GM21381 (cell line): ENCODE data around the gene TRH.
"Not testable (repeated sequence)": the region's sequence is repeated elsewhere in the genome, so short reads cannot be mapped to it uniquely, and the experiment has no call there.

Experiments
- ATAC-seq: cut with Tn5 transposase; IDR thresholded peaks from one replicate; pipeline ENCODE4 v1.9.1; 2021; ENCODE audit warnings: mild to moderate bottlenecking, moderate library complexity; ENCODE audit not compliant: unreplicated experiment

Gene TRH

GRCh38 chr3:129962600-129962999, 11.9 kb upstream of the TRH start:
- ATAC-seq: no peak

DNA sequence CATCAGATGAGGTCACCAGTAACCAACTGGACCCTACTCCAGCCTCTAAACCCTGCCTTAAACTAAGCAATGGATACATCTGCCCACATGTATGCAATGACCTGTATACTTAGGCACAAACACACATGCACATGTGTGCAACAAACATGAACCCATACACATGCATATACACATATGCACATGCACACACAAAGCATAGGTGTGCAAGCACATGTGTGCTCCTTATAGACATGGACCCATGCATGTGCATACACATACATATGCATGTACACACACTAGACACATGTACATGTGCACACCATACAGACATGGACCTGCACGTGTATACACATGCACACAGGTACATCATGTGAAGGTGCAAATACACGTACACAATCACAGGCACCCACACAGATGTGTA, 8.6 kb upstream of the TRH start:
- no peak for ATAC-seq

GRCh38 chr3:129966876-129967275, 7.6 kb upstream of the TRH start:
- ATAC-seq: no peak

- ATAC-seq: no peak
Measured at GRCh38 chr3:129967761-129968160, 6.8 kb upstream of the TRH start.

DNA sequence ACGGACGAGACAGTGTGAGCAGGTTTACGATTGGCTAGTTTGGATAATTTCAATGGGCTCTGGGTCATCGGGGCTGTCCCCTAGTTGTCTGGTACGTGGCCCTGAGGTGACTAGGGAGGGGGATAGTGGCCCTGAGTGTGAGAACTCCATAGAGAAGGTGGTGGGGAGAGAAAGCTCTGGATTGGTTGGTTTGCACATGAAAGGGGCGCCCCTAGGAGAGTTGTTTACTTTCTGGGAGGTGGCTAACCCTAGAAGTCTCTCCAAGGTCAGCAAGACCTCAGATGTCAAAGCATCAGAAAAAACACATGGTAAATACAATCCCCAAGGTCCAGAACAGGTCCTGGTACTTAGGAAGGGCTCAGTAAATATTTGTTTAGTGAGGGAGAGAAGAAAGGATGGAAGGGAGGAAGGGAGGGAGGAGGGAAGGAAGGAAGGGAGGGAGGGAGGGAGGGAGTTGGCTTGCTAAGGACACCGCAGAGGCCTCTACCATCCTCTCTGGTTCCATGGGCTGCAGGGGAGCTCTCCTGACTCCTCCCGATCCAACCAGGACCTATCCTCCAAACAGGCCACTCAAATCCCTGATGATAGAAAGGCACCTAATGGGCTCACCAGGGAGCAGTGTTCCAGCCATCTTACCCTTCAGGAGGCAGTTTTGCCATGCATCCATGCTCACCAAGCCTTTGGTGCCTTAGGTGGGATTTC, 3.0 kb upstream of the TRH start:
- ATAC-seq: no peak

DNA sequence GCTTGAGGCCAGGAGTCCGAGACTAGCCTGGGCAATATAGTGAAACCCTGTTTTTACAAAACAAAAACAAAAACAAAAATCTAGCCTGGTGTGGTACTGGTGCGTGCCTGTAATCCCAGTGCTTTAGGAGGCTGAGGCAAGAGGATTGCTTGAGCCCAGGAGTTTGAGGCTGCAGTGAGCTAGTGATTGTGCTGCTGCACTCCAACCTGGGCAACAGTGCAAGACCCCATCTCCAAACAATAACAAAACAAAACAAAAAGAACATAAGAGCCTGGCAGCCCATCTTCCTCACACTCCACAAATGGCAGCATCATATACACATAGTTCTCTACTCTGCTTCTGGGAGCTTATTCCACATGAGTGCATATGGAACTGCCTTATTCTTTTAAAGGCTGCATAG, 2.2 kb upstream of the TRH start:
- no peak for ATAC-seq

DNA sequence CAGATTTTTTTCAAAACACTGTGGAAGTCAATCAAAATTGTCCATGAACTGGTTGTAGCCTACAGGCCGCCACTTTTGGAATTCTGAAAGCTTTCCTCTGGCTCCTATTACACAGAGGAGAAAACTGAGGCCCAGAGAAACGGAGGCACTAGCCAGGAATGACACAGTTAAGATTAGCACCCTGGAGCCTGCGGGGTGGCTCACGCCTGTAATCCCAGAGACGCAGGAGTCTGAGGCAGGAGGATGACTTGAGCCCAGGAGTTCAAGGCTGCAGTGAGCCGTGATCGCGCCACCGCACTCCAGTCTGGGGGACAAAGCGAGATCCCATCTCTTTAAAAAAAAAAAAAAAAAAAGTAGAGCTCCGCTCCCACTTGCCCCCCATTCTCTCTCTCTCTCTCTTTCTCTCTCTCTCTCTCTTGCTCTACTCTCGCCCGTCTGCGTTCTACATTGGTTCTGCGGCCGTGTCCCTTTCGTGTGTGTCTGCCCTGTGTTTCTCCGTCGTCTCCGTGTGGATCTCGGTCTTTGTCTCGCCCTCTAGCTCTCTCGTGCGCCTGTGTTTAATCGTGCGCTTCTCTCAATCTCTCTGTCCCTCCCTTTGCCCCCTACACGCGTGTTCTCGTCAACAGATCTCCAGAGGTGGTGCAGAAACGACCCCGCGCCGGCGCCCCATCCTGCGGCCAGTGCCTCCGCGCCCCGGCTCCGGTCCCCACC, 512 bp upstream of the TRH start:
- no peak for ATAC-seq

DNA sequence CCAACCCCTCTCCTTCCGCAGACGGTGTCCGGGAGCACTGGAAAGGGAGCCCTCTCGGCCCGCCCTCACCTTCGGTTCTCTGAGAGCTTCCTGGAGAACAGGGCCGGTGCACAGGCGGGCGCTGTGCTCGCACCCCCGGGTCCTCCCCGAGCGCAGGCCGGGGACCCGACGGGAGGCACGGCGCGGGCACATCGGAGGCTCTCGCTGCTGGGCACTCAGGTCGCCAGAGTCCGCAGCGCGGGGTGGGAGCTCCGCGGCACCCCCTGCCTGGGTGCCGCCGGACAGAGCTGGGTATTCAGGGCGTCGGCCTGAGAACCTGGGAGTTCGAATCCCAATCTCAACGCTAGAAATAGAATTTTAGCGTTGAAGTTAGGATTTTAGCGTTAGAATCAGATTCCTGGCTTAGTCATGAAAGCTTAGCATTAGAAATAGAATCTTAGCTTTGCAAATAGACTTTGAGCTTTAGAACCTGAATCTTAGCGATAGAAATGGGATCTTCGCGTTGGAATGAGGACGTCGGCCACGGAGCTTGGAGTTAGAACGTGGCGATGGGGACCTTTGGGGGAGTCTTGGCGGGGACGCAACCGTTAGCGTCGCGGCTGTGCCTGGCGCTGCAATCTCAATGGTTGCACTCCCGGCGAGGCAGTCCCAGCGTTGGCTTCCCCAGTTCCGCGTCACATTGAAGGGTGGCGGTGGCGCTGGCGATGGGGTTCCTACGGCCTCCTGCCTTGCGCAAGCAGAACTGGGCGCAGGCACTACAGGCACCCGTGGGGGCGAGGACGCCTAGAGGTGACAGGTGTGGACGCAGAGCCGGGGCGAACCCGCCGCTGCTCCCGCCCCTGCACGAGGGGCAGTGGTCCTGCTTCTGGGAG, 549 bp downstream of the TRH start:
- ATAC-seq: no peak

- ATAC-seq: no peak
Measured at GRCh38 chr3:129975705-129976048, 1.2 kb downstream of the TRH start.

DNA sequence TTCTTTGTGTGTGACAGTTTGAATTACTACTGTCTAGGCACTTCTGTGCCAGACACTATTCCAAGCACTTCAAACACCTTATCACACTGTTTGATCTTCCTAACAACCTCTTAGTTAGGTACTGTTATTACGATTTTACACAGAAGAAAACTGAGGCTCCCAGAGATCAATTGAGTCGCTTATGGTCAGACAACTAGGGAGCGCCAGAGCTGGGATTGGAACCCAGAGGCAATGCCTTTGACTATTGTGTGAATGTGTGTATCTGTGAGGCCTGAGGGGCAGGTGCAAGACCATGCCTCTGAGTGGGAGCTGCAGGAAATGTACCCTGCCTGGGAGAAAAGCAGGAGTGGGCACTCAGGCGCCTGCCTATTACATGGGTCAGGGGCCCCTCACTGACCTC, 1.8 kb downstream of the TRH start:
- ATAC-seq: no peak

DNA sequence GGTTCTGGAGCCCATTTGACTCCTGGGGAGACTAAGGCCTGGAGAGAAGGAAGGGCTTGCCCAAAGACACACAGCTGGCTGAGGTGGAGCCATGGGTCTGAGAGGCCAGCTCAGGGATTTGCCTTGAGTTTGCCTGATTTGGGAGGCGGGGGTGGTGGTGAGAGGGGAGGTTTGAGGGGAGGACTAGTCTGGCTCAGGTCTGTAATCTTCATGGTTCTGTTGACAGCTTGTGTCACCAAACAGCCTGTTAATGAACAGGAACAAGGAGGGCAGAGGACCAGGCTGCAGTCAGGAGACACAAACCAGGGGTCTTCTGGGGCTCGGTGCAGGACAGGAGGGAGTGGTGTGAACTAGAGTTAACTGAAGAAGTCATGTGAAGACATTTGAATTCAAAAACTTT, 3.6 kb downstream of the TRH start:
- ATAC-seq: no peak

DNA sequence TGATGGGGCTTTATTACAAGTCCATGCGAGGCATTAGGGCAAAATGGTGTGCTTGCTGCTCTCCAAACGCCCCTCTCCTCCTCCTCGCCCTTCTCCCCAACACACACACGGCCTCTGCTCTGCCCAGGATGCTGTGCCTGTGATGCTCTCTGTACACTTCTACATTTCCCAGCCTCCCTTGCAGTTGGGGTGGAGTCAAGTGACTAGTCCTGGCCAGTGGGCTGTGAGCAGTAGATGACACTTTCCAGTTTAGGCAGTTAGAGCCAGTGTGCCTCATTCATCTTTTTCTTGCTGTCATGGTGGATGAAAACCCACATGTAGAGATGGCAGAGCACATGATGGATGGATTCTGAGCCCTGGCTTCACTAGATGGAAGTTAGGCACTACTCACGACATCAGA, 5.4 kb downstream of the TRH start:
- no peak for ATAC-seq

GRCh38 chr3:129983561-129983960, 9.0 kb downstream of the TRH start:
- ATAC-seq: no peak

DNA sequence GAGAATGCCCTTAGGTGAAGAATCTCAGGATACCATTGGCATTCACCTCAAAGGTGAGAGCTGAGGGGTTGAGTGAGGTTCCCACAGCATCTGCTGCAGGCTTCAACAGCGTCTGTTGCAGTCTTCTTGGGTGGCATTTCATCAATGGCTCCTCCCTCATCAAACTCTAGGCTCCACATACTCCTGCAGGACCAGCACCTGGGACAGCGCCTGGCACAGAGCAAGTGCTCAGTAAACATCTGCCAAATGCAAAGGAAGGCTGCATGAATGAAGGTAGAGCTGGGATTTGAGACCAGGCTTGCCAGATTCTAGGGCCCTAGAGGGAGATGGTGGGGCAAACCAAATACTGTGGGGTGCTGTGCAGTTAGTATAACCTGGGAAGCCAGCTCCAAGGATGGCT, 9.6 kb downstream of the TRH start:
- no peak for ATAC-seq

GRCh38 chr3:129985113-129985512, 10.6 kb downstream of the TRH start:
- ATAC-seq: no peak

GRCh38 chr3:129988429-129988828, 13.9 kb downstream of the TRH start:
- no peak for ATAC-seq

- no peak for ATAC-seq
Measured at GRCh38 chr3:129989414-129989813, 14.9 kb downstream of the TRH start.

DNA sequence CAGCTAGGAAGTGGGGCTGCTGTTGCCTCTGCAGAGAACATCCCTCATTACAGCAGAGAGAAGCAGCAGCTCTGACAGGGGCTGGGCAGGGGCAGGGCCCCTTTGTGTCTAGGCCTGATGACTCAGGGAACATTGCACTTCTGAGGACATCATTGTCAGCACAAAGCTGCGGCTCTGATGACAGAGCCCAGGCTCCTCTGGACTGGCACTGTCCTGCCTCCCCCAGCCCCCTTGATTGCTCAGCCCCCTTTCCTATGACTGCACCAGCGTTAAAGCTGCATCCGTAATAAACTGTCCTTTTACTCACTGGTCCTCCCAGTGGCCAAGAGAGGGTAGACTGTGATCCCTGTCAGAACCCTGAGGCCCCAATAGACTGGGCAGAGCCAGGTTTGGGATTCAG, 18.3 kb downstream of the TRH start:
- no peak for ATAC-seq

DNA sequence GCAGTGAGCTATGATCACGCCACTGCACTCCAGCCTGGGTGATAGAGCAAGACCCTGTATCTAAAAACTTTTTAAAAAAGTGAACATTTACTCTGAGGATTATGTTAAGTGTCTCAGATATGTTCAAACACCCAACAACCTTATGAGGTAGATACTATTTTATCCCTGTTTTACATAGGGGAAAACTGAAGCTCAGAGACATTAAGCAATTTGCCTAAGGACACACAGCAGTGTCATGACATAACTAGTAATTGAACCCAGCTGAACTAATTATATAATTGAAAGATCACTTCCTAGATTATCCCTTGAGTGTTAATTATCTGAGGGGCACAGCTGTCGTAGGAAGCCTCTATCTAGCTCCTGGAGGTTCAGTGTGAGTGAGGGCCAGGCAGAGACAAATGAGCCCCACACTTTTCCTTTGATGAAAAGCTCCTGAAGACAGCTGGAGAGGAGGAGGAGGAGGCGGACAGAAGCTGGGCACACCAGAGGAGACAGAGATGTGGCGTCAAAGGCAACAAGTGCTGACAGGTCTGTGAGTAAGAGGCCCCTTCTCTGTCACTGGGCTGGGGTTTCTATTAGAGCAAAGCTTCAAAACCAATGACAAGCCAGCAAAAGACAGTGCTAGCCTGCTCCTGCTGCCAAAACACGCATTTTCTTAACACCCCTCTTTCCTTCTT, 20.5 kb downstream of the TRH start:
- ATAC-seq: no peak

GRCh38 chr3:129996073-129996472, 21.6 kb downstream of the TRH start:
- ATAC-seq: no peak

DNA sequence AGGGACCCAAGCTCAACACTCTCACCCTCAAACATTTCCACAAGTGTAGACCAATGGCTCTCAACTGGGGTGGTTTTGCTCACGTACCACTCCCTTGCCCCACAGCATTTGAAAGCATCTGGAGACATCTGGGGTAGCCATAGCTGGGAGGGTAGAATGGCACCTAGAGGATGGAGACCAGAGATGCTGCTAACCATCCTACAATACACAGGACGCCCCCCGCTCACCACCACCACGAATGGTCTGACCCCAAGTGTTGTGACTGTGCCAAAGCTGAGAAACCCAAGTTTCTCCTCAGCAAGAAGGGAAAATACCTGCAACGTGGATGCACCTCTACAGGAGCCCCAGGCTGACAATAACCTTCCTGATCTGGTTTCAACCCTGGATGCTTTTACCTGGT, 24.7 kb downstream of the TRH start:
- not testable (repeated sequence) for ATAC-seq
